ENCODE data around the gene DOCK2.
"Not testable (repeated sequence)": the region's sequence is repeated elsewhere in the genome, so short reads cannot be mapped to it uniquely, and the experiment has no call there.

The DOCK2 gene

GRCh38 chr5:169939731-169940130, 302.7 kb downstream of the DOCK2 start:
- Histone ChIP-seq H3K9ac (ENCODE audit: low read length) (no peak overlapping the region), H3K27me3 (ENCODE audit: control insufficient read depth, insufficient read depth, low read length) (no peaks in the 10 kb centered on the region), H3K4me3 (ENCODE audit: low read length) (no peak overlapping the region), H3K4me1 (ENCODE audit: control insufficient read depth, insufficient read depth, low read length) (no peaks in the 10 kb centered on the region), H3K36me3 (ENCODE audit: control insufficient read depth, insufficient read depth, low read length) (no peaks in the 10 kb centered on the region), H3K9me3 (ENCODE audit: control insufficient read depth, low read length) (no peaks in the 10 kb centered on the region)

DNA sequence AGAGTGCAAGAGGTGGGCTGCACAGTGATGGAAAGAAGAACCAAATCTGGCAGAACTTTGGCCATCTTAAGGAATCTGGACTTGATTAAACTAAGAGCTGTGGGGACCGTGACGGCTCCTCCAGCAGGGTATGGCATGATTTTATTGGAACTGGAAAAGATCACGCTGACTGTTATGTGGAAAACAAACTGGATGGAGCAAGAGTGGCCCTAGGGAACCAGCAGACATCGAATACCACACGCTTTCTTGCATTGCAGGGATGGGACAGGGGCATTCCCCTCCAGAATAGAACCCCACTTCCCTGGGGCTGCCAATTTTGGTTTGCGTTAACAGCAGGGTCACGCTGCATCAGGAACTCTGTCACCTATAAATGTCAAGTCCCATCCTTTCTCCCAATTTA, 304.5 kb downstream of the DOCK2 start:
- Histone ChIP-seq H3K36me3 (ENCODE audit: control insufficient read depth, insufficient read depth, low read length) (no peaks in the 10 kb centered on the region), H3K9me3 (ENCODE audit: control insufficient read depth, low read length) (no peaks in the 10 kb centered on the region), H3K27me3 (ENCODE audit: control insufficient read depth, insufficient read depth, low read length) (no peaks in the 10 kb centered on the region), H3K4me1 (ENCODE audit: control insufficient read depth, insufficient read depth, low read length) (no peaks in the 10 kb centered on the region), H3K9ac (ENCODE audit: low read length) (no peak overlapping the region), H3K4me3 (ENCODE audit: low read length) (no peak overlapping the region)

- H3K4me3 ChIP-seq (ENCODE audit: low read length) = no peak overlapping the region
- no peaks in the 10 kb centered on the region for H3K4me1 ChIP-seq (ENCODE audit: control insufficient read depth, insufficient read depth, low read length)
- H3K9ac ChIP-seq (ENCODE audit: low read length) = no peak overlapping the region
- no peaks in the 10 kb centered on the region for H3K36me3 ChIP-seq (ENCODE audit: control insufficient read depth, insufficient read depth, low read length)
- H3K27me3 ChIP-seq (ENCODE audit: control insufficient read depth, insufficient read depth, low read length) = no peaks in the 10 kb centered on the region
- no peaks in the 10 kb centered on the region for H3K9me3 ChIP-seq (ENCODE audit: control insufficient read depth, low read length)
Observed at GRCh38 chr5:169942181-169942580, 305.1 kb downstream of the DOCK2 start.

GRCh38 chr5:169943026-169943425, 306.0 kb downstream of the DOCK2 start:
- no peak overlapping the region for H3K9ac ChIP-seq (ENCODE audit: low read length)
- H3K9me3 ChIP-seq (ENCODE audit: control insufficient read depth, low read length) = no peaks in the 10 kb centered on the region
- H3K4me3 ChIP-seq (ENCODE audit: low read length) = no peak overlapping the region

DNA sequence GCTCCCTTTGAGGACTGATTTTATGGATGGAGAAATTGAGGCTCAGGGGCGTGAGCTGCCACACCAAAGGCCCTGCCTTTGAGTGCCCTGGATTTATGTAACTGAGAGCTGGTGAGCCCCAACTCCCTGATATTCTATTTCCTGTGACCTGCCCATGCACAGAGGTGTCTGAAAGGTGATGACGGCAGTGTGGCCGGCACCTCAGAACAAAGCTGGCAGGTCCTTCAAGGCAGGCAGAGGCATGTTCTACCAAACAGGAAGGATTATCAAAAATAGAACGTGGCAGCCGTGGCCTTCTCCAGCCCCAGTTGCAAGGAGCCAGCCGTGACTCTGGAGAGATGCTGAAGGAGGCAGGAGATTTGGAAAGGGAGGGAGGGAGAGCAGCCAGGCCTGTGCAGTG, 307.0 kb downstream of the DOCK2 start:
- Histone ChIP-seq H3K9ac (ENCODE audit: low read length) (no peak overlapping the region), H3K4me3 (ENCODE audit: low read length) (no peak overlapping the region), H3K36me3 (ENCODE audit: control insufficient read depth, insufficient read depth, low read length) (no peaks in the 10 kb centered on the region), H3K4me1 (ENCODE audit: control insufficient read depth, insufficient read depth, low read length) (no peaks in the 10 kb centered on the region), H3K9me3 (ENCODE audit: control insufficient read depth, low read length) (no peaks in the 10 kb centered on the region), H3K27me3 (ENCODE audit: control insufficient read depth, insufficient read depth, low read length) (no peaks in the 10 kb centered on the region)

More at GRCh38 chr5:169943026-169943425, 306.0 kb downstream of the DOCK2 start:
- Histone ChIP-seq H3K27me3 (ENCODE audit: control insufficient read depth, insufficient read depth, low read length) (no peaks in the 10 kb centered on the region), H3K36me3 (ENCODE audit: control insufficient read depth, insufficient read depth, low read length) (no peaks in the 10 kb centered on the region), H3K4me1 (ENCODE audit: control insufficient read depth, insufficient read depth, low read length) (no peaks in the 10 kb centered on the region)

DNA sequence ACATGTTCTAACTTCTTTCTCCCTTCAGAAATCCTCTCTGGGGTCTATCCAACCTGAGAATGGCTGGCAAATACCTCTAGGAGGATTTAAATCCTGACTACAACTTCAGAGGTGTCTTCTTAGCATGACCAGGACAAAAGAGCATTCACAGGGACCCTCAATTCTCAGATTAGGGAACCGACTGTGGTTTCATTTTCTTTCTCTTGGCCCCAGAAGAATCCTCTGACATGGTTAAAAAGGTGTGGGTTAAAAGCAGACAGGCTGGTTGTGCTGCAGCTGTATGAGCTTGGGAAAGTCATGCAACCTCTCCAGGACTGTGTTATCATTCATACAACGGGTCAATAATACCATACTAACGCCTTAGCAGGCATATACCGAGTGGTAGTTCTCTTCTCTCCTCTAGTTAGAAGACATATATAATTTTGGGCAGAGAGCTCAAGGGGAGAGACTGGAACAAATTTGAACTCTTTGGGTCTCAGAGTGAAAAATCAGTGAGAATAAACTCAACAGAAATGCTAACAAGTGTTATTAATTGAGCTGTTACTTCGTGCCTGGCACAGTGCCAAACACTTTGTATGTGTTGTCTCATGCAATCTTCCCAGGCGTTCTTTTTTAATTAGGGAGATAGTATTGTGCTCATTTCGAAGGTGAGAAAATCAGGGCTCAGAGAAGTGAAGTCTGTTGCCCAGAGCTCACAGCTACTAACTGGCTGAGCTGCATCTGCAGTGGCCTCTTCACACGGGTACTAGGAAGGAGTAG, 308.0 kb downstream of the DOCK2 start:
- Histone ChIP-seq H3K27me3 (ENCODE audit: control insufficient read depth, insufficient read depth, low read length) (no peaks in the 10 kb centered on the region), H3K9ac (ENCODE audit: low read length) (no peak overlapping the region), H3K9me3 (ENCODE audit: control insufficient read depth, low read length) (no peaks in the 10 kb centered on the region), H3K4me1 (ENCODE audit: control insufficient read depth, insufficient read depth, low read length) (no peaks in the 10 kb centered on the region), H3K4me3 (ENCODE audit: low read length) (no peak overlapping the region), H3K36me3 (ENCODE audit: control insufficient read depth, insufficient read depth, low read length) (no peaks in the 10 kb centered on the region)

GRCh38 chr5:169945831-169946261, 308.8 kb downstream of the DOCK2 start:
- Histone ChIP-seq H3K27me3 (ENCODE audit: control insufficient read depth, insufficient read depth, low read length) (no peaks in the 10 kb centered on the region), H3K9ac (ENCODE audit: low read length) (no peak overlapping the region), H3K4me3 (ENCODE audit: low read length) (no peak overlapping the region), H3K9me3 (ENCODE audit: control insufficient read depth, low read length) (no peaks in the 10 kb centered on the region), H3K36me3 (ENCODE audit: control insufficient read depth, insufficient read depth, low read length) (no peaks in the 10 kb centered on the region), H3K4me1 (ENCODE audit: control insufficient read depth, insufficient read depth, low read length) (no peaks in the 10 kb centered on the region)

GRCh38 chr5:169946743-169947295, 309.7 kb downstream of the DOCK2 start:
- Histone ChIP-seq H3K4me3 (ENCODE audit: low read length) (no peak overlapping the region), H3K9me3 (ENCODE audit: control insufficient read depth, low read length) (no peaks in the 10 kb centered on the region), H3K36me3 (ENCODE audit: control insufficient read depth, insufficient read depth, low read length) (no peaks in the 10 kb centered on the region), H3K27me3 (ENCODE audit: control insufficient read depth, insufficient read depth, low read length) (no peaks in the 10 kb centered on the region), H3K4me1 (ENCODE audit: control insufficient read depth, insufficient read depth, low read length) (no peaks in the 10 kb centered on the region), H3K9ac (ENCODE audit: low read length) (no peak overlapping the region)

- no peaks in the 10 kb centered on the region for H3K36me3 ChIP-seq (ENCODE audit: control insufficient read depth, insufficient read depth, low read length)
- no peaks in the 10 kb centered on the region for H3K9me3 ChIP-seq (ENCODE audit: control insufficient read depth, low read length)
- no peaks in the 10 kb centered on the region for H3K4me1 ChIP-seq (ENCODE audit: control insufficient read depth, insufficient read depth, low read length)
- no peak overlapping the region for H3K9ac ChIP-seq (ENCODE audit: low read length)
- no peak overlapping the region for H3K4me3 ChIP-seq (ENCODE audit: low read length)
- H3K27me3 ChIP-seq (ENCODE audit: control insufficient read depth, insufficient read depth, low read length) = no peaks in the 10 kb centered on the region
Observed at GRCh38 chr5:169950333-169950732, 313.3 kb downstream of the DOCK2 start.

DNA sequence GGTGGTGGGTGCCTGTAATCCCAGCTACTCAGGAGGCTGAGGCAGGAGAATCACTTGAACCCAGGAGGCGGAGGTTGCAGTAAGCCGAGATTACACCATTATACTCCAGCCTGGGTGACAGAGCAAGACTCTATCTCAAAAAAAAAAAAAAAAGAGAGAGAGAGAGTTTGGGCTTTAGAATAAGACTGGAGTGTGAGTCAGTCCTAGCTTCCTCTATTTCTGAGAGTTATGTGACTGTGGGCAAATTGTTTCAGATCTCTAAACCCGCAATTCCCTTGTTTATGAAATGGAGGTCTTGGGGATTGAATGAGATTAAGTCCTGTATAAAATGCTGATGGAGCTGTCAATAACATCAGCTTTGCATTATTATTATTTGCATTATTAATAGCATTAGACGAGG, 316.1 kb downstream of the DOCK2 start:
- H3K27me3 ChIP-seq (ENCODE audit: control insufficient read depth, insufficient read depth, low read length); H3K9ac ChIP-seq (ENCODE audit: low read length); H3K36me3 ChIP-seq (ENCODE audit: control insufficient read depth, insufficient read depth, low read length); H3K9me3 ChIP-seq (ENCODE audit: control insufficient read depth, low read length); H3K4me3 ChIP-seq (ENCODE audit: low read length); H3K4me1 ChIP-seq (ENCODE audit: control insufficient read depth, insufficient read depth, low read length): not testable (repeated sequence)

- Histone ChIP-seq H3K4me3 (ENCODE audit: low read length) (no peak overlapping the region), H3K36me3 (ENCODE audit: control insufficient read depth, insufficient read depth, low read length) (no peaks in the 10 kb centered on the region), H3K9me3 (ENCODE audit: control insufficient read depth, low read length) (no peaks in the 10 kb centered on the region), H3K27me3 (ENCODE audit: control insufficient read depth, insufficient read depth, low read length) (no peaks in the 10 kb centered on the region), H3K9ac (ENCODE audit: low read length) (no peak overlapping the region), H3K4me1 (ENCODE audit: control insufficient read depth, insufficient read depth, low read length) (no peaks in the 10 kb centered on the region)
Observed at GRCh38 chr5:169954786-169955185, 317.7 kb downstream of the DOCK2 start.

DNA sequence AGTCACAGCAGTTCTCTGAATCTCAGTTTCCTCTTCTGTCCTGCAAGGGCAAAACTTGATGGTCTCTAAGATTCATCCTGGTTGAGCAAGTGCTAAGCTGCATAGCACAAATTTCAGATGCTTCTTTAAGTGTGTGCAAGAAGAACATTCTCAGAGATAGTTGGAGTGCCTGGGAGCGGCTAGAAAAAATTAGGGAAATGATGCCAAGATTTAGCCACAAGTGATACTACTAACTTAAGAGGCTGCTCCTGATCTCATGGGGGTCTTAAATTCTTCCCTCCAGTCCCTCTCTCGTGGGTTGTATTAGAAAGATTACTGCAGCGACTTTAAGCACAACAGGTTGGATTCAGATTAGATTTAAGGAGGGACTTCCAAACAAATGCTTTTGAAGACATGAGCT, 319.1 kb downstream of the DOCK2 start:
- Histone ChIP-seq H3K4me1 (ENCODE audit: control insufficient read depth, insufficient read depth, low read length) (no peaks in the 10 kb centered on the region), H3K27me3 (ENCODE audit: control insufficient read depth, insufficient read depth, low read length) (no peaks in the 10 kb centered on the region), H3K9me3 (ENCODE audit: control insufficient read depth, low read length) (no peaks in the 10 kb centered on the region), H3K36me3 (ENCODE audit: control insufficient read depth, insufficient read depth, low read length) (no peaks in the 10 kb centered on the region), H3K9ac (ENCODE audit: low read length) (no peak overlapping the region), H3K4me3 (ENCODE audit: low read length) (no peak overlapping the region)
